22Rv1 (cell line): ENCODE measurements around the gene RTP3.

Experiments used
- CTCF ChIP-seq: fragments of 450-650 bp; IDR thresholded peaks from 2 replicates; pipeline ENCODE4 v1.5.1; 2017; ENCODE audit warnings: mild to moderate bottlenecking
- ZFX ChIP-seq: fragments of 450-650 bp; IDR thresholded peaks from 2 replicates; pipeline ENCODE4 v1.6.1; 2017; ENCODE audit warnings: antibody characterized with exemption, borderline replicate concordance

GRCh38 chr3:46505953-46506352, 8.2 kb downstream of the RTP3 start:
- TF ChIP-seq CTCF (no peak), ZFX (no peak)
